ENCODE results near the gene TTLL12. TPM values are rescaled to one million over a fixed set of nuclear protein-coding genes. Genes with fewer than 3 reads are reported as not detected.

TTLL12 gene
- polyA plus RNA-seq, 1 experiment = 5.7 TPM

DNA sequence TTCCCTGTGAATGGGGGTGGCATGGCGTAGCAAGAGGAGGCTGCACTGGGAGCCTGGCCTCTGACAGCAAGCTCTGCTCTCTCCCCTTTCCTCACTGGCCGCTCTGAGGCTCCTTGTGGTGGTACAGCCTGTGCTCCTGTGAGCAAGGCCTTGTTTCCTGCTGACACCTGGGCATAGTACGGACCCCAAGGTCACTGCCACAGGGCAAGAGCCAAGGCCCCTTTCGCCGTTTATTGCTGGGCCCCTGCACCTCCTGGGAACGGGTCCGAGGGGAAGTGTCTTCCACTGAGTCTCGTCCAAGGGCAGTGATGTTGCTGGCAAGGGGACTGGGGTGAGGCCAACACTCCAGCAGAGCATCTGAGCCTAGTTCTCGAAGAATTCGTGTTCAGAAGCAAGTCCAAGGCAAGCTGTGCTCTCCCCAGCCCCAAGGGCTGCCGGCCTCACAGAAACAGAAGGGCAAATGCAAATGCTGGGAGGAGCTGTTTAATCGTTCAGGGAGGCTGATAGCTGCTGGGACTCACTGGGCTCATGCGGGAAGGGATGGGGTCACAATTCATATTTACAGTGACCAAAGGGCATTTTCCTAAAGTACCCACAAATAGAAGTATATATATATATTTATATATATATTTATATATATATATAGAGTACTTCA is 15.9 kb upstream of the TTLL12 start:
- TF ChIP-seq, protein P1, sequence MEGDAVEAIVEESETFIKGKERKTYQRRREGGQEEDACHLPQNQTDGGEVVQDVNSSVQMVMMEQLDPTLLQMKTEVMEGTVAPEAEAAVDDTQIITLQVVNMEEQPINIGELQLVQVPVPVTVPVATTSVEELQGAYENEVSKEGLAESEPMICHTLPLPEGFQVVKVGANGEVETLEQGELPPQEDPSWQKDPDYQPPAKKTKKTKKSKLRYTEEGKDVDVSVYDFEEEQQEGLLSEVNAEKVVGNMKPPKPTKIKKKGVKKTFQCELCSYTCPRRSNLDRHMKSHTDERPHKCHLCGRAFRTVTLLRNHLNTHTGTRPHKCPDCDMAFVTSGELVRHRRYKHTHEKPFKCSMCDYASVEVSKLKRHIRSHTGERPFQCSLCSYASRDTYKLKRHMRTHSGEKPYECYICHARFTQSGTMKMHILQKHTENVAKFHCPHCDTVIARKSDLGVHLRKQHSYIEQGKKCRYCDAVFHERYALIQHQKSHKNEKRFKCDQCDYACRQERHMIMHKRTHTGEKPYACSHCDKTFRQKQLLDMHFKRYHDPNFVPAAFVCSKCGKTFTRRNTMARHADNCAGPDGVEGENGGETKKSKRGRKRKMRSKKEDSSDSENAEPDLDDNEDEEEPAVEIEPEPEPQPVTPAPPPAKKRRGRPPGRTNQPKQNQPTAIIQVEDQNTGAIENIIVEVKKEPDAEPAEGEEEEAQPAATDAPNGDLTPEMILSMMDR (IDR thresholded peaks at IDR 0.05; ENCODE audit: low read depth, low read length) = no peak
- no peak overlapping the region for H3K27ac ChIP-seq (ENCODE audit: low read depth, low read length)
- H3K4me3 ChIP-seq (ENCODE audit: low read depth, low read length) = no peak overlapping the region
- H3K27me3 ChIP-seq (ENCODE audit: control insufficient read depth, insufficient read depth, low read length) = peaks cover 17% of the 10 kb centered on the region
- H3K9me3 ChIP-seq (ENCODE audit: control insufficient read depth, insufficient read depth, low read length) = no peaks in the 10 kb centered on the region; the same call in 1 of the 2 replicates
- ChIA-PET POLR2A (no interaction called here), CTCF (interaction anchor here (1.1 to 1.3 kb wide), 2 partner anchors 15 kb away, joined by 4 to 5 read pairs; partner anchors contain the start of gene TTLL12)
- DNase-seq (ENCODE audit: low read depth, low spot score) = no peak

DNA sequence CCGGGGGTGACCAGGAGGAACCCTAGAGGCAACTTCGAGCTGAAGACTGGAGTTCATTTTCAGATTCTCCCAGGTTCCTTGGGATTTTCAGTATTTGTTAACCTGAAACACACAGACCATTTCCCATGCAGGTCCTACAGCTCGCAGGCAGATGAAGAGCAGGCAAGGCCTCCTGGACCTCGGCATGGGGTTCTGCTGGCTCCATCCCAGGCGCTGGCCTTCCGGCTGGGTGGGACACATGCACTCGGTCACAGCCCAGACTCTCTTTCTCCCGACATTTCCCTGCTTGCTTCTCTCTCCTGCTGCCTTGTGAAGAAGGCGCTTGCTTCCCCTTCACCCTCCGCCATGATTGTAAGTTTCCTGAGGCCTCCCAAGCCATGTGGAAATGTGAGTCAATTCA is 15.4 kb upstream of the TTLL12 start:
- POLR2A ChIA-PET = interaction anchor here (1.0 kb wide), 1 partner anchor 15 kb away, joined by 3 read pairs; no protein-coding TSS in a partner anchor
- H3K4me3 ChIP-seq (ENCODE audit: low read depth, low read length) = no peak overlapping the region
- TF ChIP-seq, protein P1 (IDR thresholded peaks at IDR 0.05; ENCODE audit: low read depth, low read length) = no peak

DNA sequence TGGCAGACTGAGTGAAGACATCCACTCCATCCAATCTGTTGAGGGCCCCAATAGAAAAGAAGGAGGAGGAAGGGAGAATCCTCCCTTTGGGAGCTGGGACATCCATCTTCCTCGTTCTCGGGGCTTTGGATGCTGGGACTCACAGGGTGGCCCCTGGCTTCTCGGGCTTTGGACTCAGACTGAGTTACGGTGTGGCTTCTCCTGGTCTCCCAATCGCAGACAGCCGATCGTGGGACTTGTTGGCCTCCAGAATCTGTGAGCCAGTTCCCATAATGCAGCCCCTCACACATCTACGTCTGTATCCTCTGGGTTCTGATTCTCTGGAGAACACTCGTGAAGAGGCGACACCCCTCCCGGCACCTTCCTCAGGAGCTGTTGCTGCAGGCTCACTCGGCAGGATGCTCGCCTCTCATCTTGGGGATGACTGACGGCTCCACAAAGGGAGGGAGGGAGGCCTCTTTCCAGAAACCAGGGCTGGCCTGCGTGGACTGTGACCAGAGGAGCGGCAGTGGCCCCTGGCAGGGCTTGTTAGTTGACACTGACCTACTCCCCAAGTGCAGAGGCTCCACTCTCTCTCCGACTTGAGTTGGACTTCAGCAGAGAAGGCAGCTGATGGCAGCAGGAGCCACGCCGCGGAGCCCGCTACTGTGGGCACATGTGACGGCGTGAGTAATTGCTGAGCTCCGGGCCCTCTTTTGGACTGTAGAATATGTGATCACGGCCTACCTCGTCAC is 14.7 kb upstream of the TTLL12 start:
- DNase-seq (ENCODE audit: low read depth, low spot score) = no peak
- no peak overlapping the region for H3K4me3 ChIP-seq (ENCODE audit: low read depth, low read length)
- H3K9me3 ChIP-seq (ENCODE audit: control insufficient read depth, insufficient read depth, low read length) = no peaks in the 10 kb centered on the region; the same call in 1 of the 2 replicates
- peaks cover 13% of the 10 kb centered on the region for H3K27me3 ChIP-seq (ENCODE audit: control insufficient read depth, insufficient read depth, low read length)
- CTCF ChIA-PET = interaction anchor here (1.1 kb wide), 1 partner anchor 14 kb away, joined by 4 read pairs; no protein-coding TSS in a partner anchor
- POLR2A ChIA-PET = interaction anchor here (0.7 to 1.0 kb wide), 2 partner anchors 14 kb away, joined by 3 to 11 read pairs; no protein-coding TSS in a partner anchor
- TF ChIP-seq, protein P1 (IDR thresholded peaks at IDR 0.05; ENCODE audit: low read depth, low read length) = no peak
- no peak overlapping the region for H3K27ac ChIP-seq (ENCODE audit: low read depth, low read length)

More for the DNA sequence above, 15.4 kb upstream of the TTLL12 start:
- DNase-seq (ENCODE audit: low read depth, low spot score) = no peak
- Histone ChIP-seq H3K9me3 (ENCODE audit: control insufficient read depth, insufficient read depth, low read length) (no peaks in the 10 kb centered on the region; the same call in 1 of the 2 replicates), H3K27me3 (ENCODE audit: control insufficient read depth, insufficient read depth, low read length) (peaks cover 13% of the 10 kb centered on the region), H3K27ac (ENCODE audit: low read depth, low read length) (no peak overlapping the region)
- CTCF ChIA-PET = interaction anchor here (1.1 kb wide), 1 partner anchor 14 kb away, joined by 4 read pairs; no protein-coding TSS in a partner anchor

DNA sequence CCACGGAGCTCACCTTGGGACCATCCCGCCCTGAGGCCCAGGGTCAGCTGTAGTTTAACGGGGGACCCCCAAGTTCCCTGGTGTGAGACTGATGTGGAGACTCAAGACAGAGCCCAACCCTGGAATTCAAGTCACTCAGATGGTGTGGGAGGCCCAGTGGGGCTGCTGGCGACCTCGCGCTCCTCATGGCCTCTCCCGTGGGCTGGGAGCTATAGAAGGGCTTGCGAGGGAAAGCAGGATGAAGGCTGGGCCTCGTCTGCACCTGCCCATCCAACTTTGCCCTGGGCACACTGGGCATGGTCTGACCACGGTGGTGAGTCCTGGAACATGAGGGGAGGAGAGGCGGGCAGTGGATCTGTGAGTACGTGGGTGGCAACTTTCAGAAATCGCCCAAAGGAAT is 13.6 kb upstream of the TTLL12 start:
- POLR2A ChIA-PET = no interaction called here
- CTCF ChIA-PET = interaction anchor here (1.7 kb wide), 1 partner anchor 13 kb away, joined by 6 read pairs; the partner anchor contains the start of gene TTLL12
- TF ChIP-seq, protein P1 (IDR thresholded peaks at IDR 0.05; ENCODE audit: low read depth, low read length) = no peak
- Histone ChIP-seq H3K27me3 (ENCODE audit: control insufficient read depth, insufficient read depth, low read length) (peaks cover 13% of the 10 kb centered on the region), H3K4me3 (ENCODE audit: low read depth, low read length) (no peak overlapping the region), H3K9me3 (ENCODE audit: control insufficient read depth, insufficient read depth, low read length) (no peaks in the 10 kb centered on the region; the same call in 1 of the 2 replicates), H3K27ac (ENCODE audit: low read depth, low read length) (no peak overlapping the region)
- DNase-seq (ENCODE audit: low read depth, low spot score) = no peak

Data from AG04450 (cell line).